NCI-H526 treated with DMSO at 0.1 percent for 48 hours (cell line): ENCODE measurements around the gene APAF1.

Experiments
- DNase-seq: peaks from one replicate; lab custom pipeline; 2025; lab: John Stamatoyannopoulos, UW

Gene APAF1

DNA sequence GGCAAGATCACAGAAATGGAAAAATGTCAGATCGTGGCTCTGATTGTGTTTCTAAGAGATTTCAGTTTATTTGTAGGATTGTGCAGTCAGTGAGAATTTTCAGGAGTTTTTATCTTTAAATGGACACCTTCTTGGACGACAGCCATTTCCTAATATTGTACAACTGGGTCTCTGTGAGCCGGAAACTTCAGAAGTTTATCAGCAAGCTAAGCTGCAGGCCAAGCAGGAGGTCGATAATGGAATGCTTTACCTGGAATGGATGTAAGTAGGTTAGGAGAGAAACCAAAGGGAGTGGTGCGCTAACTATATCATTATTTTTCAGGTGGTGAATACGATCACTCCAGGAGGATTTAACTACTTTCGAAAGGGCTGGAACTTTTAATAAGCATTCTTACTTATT, 26.4 kb downstream of the APAF1 start:
- no peak for DNase-seq

DNA sequence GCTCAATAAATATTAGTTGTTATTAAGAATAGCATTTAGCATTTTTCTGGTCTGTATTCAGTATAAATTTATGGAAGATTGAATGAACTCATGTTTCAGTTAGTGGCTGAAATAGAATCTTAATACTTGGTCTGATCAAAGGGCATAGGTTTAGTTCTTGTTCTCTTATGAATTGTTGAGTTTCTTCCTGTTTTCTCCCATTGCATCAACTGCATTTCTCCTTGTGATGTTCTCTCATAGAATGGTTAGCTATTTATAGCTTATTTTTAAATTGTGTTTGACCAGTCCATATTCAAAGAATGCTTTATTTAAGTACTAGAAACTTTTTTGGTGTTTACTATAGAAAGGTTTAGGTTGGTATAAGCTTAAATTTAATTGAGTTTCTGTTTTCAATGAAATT, 29.8 kb downstream of the APAF1 start:
- no peak for DNase-seq

DNA sequence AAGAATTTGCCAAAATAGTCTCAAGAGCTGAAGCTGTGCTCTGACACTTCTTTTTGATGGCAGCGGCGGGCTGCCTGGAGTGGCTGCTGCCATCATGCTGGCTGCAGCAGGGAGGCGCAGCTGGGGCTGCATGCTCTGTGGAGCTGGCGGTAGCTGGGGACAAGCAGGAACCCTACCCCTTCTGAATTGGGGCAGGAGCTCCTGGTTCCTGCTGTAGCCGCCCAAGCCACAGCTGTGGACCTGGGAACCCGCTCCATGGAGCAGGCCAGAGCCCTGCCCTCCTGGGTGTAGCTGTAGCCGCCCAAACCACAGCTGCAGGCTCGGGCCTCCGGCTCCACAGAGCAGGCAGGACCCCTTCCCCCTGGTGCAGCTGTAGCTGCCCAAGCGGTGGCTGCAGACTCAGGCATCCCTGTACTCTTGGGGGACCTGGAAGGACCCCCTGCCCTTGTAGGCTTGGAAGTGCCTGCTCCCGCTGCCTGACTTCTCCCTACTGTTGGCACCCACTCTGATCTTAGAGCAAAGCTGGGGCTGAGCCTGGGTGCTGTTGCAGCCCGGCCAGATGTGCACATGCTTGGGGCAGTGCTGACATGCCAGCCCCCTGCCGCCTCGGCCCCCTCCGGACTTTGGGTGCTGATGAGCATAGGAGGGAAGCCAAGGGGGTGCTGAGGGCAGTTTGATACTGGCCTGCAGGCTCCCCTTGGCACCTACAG, 33.3 kb downstream of the APAF1 start:
- no peak for DNase-seq

DNA sequence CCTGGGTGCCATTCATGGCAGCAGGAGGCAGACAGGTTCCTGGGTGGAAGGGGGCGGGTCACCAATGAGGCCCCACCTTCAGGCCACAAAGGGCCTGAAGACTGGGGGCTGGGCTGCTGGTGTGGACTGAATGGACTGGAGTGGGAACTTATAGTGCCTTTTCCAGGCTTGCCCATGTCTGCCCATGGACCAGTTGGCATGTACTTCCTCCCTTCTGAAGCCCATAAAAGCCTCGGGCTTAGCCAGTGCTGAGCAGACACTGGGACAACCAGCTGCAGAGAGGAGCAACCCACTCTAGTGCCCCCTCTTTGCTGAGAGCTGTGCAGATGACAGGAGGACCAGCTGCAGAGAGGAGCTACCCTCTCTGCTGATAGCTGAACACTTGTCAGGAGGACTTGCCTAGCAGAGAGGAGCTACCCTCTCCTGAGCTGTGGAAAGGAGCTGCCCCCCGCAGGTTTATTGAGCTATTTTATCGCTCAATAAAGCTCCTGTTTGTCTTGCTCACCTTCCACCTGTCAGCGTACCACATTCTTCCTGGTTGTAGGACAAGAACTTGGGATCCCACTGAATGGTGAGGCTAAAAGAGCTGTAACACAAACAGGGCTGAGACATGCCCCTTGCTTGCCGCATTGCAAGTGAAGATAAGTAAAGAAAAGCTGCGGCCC, 34.0 kb downstream of the APAF1 start:
- DNase-seq, result no peak

DNA sequence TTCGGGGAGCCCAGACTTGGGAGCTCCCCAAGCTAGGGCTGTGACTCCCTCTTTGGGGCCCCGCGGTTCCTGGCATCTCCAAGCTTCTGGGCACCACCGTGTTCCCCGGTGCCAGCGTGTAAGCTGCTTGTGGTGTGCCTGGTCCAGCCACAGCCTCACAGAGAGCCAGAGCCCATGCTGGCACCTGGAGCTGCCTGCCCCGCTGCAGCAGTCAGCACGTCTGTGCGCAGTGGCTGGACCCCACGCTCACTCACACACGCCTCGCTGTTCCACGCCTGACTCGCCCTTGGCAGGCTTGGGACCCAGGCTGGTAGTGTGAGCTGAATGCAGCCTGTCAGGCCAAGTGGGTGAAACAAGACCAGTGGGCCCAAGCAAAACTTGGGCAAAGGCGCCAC, 34.5 kb downstream of the APAF1 start:
- no peak for DNase-seq

DNA sequence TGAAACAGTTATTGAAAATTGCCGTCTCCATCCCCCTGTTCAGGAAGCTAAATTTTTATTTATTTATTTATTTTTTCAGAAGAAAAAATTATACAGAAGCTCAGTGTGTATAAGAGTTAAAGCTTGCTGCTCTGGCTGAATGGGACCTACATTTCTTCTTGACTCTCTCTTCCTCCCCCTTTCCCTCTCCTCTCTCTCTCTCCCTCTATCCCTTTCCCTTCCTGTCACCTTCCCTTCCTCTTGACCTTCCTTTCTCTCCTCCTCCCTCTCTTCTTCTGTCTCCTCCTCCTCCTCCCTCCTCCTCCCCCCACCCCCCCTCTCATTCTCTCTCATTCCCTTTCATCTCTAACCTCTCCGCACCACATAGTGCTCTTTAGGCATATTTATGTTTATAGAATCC, 39.1 kb downstream of the APAF1 start:
- no peak for DNase-seq

DNA sequence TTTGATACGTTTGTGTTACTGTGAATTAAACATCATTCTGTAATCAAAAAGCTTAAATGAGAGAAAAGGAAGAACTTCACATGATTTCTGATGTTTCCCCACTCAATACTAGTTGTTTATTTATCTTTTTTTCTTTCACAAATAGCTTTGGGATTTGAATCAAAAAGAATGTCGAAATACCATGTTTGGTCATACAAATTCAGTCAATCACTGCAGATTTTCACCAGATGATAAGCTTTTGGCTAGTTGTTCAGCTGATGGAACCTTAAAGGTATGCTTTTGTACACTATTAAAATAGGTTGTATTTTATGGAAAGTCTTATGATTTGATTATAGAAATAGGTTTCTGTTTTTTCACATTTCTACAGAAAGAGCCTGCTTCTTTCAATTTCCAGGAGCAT, 41.5 kb downstream of the APAF1 start:
- DNase-seq, result no peak

DNA sequence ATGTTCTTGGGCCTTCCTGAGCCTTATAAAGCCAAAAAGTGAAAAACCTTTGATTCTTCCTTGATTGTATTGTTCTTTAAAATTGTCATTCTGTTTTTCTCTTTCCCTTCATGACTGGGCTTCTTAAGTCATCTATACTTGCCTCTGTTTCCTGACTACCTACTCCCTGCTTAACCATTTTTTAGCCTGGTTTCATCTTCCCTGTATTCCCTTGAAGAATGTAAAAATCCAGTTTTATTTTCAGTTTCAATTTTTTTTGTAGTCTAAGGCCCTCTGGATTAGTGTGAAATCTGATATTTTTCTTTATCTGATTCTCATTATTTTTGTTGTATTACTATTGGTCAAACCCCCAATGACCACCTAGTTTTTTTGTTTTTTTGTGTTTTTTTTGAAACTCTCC, 46.3 kb downstream of the APAF1 start:
- DNase-seq, result no peak

DNA sequence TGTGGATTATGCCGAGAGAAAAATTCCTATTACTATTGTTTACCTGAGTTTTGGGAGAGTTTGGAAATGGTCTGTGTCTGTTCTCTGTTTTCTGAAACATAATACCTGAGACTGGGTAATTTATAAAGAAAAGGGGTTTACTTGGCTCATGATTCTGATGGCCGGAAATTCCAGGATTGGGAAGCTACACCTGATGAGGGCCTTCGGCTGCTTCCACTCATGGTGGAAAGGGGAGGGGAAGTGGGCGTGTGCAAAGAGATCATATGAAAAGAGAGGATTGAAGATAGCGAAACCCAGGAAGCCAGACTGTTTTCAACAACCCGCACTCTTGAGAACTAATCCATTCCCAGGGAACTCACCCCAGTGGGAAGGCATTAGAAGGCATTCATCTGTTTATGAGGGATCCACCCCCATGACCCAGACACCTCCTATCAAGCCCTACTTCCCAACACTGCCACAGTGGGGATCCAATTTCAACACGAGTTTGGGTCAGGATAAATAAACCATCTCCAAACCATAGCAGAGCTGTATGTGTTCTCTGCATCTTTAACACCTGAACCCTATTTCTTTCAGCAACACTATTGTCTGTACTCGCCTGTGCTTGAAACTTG, 51.1 kb downstream of the APAF1 start:
- DNase-seq, result no peak

DNA sequence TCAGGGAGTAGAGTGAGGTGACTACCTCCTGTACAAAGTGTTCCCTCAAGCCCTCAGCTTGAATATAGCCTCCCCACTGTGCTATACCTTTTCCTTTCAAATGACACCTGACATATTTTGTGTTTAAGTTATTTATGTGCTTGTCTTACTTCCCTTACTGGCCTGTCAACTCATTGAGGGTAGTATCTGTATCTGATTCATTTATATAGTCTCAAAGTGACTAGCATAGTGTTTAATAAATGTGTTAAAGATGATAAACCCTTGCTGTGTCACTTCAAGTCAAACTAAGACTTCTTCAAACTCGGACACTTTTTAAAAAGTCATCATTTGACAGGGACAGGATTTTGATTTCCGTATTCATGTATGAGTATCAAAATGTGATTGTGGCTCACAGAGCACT, 52.1 kb downstream of the APAF1 start:
- no peak for DNase-seq

DNA sequence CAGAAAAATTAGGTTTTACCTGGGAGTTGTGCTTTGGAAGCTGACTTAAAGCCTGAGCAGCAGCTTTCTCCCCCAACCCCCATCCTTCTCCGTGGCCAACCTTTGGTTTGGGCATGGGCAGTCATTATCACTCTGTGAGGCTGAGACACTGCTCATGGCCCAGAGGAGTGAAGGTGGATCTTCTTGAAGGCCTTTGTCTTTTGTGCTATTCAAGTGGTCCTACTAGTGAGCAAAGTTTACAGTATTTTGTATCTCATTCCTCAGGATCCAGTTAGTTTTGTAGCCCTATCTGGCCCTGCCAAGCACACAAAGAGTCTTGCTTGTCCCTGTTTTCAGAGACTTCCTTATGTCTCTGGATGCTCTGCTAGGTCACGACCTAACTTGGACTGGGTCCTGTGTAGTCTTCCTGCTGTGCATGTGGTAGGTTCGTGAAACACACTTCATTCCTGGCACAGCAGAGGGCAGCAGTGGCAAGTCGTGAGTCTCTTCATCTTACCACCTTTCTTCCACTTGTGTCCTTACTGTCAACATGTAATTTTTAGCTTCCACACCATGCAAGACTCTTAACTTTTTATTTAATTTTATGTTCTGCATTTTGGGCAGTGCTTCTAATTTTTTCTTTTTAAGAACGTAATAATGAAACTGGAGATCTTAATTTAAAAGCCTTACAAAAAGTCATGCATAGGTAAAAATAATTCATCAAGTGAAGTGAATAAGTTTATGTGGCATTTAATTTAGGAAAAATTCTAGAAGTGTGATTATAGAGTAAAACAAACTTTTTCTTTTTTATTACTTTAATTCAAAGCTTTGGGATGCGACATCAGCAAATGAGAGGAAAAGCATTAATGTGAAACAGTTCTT, 53.7 kb downstream of the APAF1 start:
- peak; percentile 12 for DNase-seq

DNA sequence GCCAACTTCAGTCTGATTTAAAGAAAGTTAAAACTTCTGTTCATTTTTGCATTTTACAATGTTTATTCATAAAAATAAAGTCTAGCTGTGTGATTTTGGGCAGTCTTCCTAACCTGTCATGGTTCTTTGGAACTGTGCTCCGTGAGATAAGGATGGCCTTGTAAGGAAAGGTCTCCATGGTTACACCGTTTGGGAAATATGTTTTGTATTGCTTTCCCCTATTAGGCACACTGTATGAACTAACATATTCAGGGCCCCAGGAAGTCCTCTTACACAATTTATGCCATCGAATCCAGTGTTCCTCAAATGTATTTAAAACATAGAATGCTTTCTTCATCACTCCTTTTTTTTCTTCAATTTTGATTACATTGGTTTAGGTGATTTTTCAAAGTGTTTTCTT, 54.5 kb downstream of the APAF1 start:
- no peak for DNase-seq

DNA sequence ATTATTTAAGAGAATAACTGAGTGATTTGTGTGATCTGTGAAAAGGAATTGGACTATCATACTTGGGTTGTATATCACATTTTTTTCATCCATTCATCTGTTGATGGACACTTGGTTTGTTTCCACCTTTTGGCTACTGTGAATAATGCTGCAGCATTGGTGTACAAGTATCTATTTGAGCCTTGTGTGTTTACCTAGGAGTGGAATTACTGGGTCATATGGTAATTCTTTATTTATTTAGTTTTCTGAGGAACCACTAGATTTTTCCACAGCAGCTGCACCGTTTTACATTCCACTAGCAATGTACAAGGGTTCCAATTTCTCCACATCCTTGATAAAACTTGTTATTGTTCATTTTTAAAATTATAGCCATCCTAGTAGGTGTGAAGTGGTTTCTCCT, 56.1 kb downstream of the APAF1 start:
- peak; percentile 14 for DNase-seq

DNA sequence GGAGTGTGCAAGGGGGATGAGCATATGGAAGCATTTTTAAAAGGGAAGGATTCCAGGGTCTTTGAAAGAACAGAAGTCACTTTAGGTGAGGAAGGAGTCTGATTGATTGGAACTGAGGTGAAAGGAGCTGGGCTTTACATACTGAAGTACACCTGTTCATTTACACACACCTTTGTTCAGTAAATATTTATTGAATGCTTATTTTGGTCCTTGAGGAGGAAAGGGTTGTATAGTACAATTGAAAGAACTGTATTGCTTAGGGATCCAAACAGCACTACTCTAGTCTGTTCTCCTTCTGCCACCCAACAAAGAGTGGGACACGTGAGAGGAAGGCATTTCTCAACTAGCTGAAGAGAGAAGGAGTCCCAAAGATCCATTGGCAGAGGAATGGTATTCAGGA, 63.9 kb downstream of the APAF1 start:
- no peak for DNase-seq

DNA sequence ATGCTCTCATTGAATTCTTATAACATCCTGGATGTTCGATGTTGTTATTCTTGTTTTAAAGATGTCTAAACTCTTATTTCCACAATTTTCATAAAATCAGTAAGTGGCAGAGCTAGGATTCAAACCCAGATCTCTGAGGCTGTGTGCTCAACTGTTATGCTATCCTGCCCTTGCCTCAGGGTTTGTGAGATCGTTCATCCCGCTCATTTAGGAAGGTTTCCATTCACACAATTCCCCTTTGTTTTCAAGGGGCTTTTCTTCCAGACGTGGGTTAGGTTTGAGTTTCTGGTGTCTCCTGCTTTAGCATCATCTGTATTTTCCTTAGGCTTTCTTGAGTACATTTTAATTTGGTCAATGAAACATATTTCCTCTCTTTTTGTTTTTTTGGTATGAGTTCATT, 69.3 kb downstream of the APAF1 start:
- DNase-seq, result no peak

DNA sequence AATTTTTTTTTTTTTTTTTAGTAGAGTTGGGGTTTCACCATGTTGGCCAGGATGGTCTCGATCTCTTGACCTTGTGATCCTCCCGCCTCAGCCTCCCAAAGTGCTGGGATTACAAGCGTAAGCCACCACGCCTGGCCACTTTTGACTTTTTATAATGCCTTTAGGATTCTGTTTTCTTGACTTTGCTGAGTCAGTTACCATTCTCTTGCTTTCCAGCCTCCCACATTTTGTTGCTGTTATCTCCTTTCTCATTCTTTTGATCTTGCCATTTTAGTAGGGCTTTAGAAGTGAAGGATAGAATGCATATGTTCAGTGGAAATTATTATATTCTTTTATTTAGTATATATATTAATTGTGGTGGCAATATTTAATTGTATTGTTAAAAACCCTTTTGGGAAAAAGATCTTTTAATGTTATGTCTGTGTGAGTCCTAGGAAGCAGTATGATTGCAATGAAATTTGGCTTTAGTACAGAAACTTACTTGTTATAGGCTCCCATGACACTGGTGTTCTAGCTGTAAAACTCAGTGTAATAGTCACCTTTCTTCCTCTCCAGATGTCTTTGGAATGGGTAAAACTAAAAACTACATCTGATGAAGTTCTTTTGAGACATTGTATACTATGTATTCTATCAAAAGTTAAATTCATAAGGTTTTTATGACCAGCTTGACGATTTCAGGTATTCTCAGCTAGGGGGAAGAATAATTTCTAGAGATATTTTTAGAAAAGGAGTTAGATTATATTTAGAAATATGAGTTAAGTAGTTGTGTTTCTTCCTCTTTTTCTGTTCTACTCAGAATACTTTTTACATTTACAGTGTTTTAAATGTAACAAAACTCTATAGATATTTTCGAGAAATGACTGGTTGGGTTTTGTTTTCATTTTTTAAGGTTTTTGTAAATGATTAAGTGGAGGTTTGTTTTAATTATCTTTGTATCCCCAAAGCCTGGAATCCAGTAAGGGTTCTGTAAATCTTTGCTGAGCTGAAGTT, 74.7 kb downstream of the APAF1 start:
- no peak for DNase-seq

DNA sequence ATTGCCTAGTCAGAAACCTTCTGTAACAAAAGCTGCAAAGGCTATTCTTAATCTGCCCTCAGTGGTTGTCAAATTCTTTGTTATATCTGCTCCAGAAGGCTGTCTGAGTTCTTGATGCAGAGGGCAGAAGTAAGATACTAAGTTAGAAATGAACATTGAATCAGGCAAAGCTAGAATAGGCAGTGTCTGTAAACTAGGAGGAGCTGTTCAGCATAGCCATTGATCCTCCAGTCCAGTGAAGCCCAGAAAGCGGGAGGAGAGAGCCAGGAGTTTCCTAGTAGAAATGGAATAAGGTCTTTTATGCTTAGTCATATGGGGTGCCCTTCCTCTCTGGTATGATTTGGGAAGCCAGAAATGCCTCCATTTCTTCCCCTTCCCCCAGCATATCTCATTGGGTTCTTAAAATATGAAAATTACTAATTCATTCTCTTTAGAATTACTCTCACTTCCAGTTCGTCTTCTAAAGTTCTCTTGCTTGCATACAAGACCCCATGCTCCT, 76.2 kb downstream of the APAF1 start:
- no peak for DNase-seq

DNA sequence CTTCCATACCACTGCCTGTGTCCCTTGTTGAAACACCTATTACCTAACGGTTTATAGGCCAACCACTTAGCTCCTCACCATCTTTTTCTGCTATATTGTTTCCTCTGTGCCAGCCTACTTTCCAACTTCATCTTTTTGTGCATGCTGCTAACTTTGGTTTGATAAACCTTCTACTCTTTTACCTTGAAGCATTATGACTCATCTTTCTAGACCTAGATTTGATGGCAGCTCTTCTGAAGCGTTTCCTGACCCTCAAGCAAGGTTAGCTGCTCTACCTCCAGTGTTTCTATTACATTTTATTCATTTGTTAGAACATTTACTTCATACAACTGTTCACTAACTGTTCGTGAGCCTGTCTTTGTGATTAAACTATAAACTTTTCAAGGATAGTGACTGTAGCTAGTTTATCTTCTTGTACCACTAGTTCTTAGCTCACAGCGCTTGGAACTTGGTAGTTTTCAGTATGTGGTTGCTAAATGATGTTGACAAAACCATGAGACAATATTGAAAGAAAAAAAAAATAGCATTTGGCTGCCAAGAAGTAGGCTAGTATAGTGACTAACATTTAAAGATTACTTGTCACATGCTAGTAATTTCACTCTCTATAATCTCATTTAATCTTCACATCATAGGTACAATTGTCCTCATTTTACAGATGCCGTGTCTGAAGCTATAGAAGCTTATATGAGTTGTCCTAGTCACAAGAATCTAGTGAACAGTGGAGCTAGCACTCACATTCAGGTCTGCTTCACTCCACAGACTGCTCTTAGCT, 79.5 kb downstream of the APAF1 start:
- no peak for DNase-seq

DNA sequence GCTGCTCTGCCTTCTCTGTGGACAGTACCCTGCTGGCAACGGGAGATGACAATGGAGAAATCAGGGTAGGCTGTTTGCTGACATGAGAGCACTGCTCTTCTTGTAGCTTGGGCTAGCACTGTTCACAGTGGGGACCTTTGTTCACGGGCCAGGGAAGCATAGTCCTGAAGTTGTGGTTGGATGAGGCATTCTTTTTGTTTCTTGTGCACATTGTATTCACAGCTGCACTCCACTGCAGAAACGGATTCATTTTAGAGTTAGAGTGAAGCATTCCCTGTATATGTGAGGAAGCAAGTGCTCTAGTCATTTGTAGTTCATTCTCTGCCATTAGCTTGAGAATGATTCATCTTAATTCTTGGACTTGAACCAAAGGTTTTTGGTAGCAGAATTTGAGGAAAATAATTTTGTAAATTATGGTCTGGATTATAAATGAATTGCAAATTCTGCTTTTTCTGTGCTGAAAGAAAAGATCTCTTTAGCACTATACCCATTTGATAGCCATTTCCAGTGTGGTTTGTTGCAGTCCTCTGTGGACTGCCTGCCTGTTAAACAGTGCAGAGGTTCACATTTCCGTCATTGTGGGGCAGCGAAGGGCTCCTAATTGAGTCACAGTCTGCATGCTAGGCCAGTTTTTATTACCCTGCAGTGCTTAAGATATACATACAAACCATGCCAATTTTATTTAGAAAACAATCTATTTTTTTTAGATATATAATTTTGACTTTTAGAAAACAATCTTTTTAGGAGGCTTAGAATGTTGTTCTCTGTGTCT, 80.6 kb downstream of the APAF1 start:
- no peak for DNase-seq

DNA sequence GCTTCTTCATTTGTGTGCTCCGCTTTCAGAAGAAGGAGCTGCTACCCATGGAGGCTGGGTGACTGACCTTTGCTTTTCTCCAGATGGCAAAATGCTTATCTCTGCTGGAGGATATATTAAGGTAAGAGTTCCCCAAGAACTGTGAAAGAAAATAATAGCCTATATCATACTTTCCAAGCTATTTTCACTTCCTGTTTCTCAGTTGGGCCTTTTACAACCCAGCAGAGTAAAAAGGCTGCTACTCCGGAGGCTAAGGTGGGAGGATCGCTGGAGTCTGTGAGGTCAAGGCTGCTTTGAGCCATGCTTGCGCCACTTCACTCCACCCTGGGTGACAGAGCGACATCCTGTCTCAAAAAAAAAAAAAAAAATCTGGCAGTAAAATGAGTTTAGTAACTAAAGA, 82.1 kb downstream of the APAF1 start:
- no peak for DNase-seq
